HL-60 (cell line): Measurements from ENCODE around the gene TFAP2D.
A peak's percentile ranks its signal among the peaks of the same experiment; 100 is the strongest.

Source experiments
- DNase-seq, 2 experiments: peaks; one replicate each; pipeline ENCODE4 v3.0.0-alpha.2; 2010 to 2020; ENCODE audit warnings: low read depth in 1 of 2, low spot score in 1 of 2
- H3K27ac ChIP-seq: fragments of 250-450 bp; sonication (Bioruptor Pico); replicated peaks from 2 replicates; pipeline ENCODE4 v1.5.1; 2020; ENCODE audit warnings: mild to moderate bottlenecking, moderate library complexity
- H3K27me3 ChIP-seq: fragments of 250-450 bp; sonication (Bioruptor Pico); 2 replicates; pipeline ENCODE4 v1.5.1; 2021; ENCODE audit warnings: mild to moderate bottlenecking, moderate library complexity; ENCODE audit not compliant: insufficient read depth, poor library complexity, severe bottlenecking
- H3K4me3 ChIP-seq: replicated peaks from 2 replicates; pipeline ENCODE4 v1.5.1; 2011; ENCODE audit warnings: mild to moderate bottlenecking, control low read depth, low read length; ENCODE audit not compliant: insufficient read depth
- CTCF ChIP-seq: IDR thresholded peaks from one replicate; pipeline ENCODE4 v1.5.1; 2011; ENCODE audit warnings: low read length, control low read depth, inconsistent platforms; ENCODE audit not compliant: insufficient read depth
- GABPA ChIP-seq: IDR thresholded peaks from 2 replicates; pipeline ENCODE4 v1.6.1; 2012; ENCODE audit warnings: low read depth
- POLR2AphosphoS5 ChIP-seq: IDR thresholded peaks from 2 replicates; pipeline ENCODE4 v1.6.1; 2012; ENCODE audit warnings: low read depth
- REST ChIP-seq: IDR thresholded peaks from 2 replicates; pipeline ENCODE4 v1.6.1; 2012; ENCODE audit warnings: low read depth; ENCODE audit not compliant: insufficient replicate concordance
- SPI1 ChIP-seq: IDR thresholded peaks from 2 replicates; pipeline ENCODE4 v1.6.1; 2012; ENCODE audit warnings: low read depth, mild to moderate bottlenecking, borderline replicate concordance

The TFAP2D gene

GRCh38 chr6:50717734-50718457 is 4.6 kb downstream of the TFAP2D start:
- Histone ChIP-seq H3K4me3 (no peak overlapping the region), H3K27me3 (peaks cover 50% of the 10 kb centered on the region), H3K27ac (no peak overlapping the region)
- DNase-seq, result no peak
- TF ChIP-seq POLR2AphosphoS5 (no peak), REST (no peak), CTCF (no peak), SPI1 (no peak), GABPA (no peak)

GRCh38 chr6:50718566-50718965 is 5.2 kb downstream of the TFAP2D start:
- Histone ChIP-seq H3K27me3 (peaks cover 53% of the 10 kb centered on the region), H3K4me3 (no peak overlapping the region), H3K27ac (no peak overlapping the region)
- DNase-seq, result no peak
- TF ChIP-seq SPI1 (no peak), REST (no peak), CTCF (no peak), GABPA (no peak), POLR2AphosphoS5 (no peak)

GRCh38 chr6:50720623-50721022 is 7.3 kb downstream of the TFAP2D start:
- Histone ChIP-seq H3K27ac (no peak overlapping the region), H3K4me3 (no peak overlapping the region), H3K27me3 (peaks cover 48% of the 10 kb centered on the region)
- TF ChIP-seq SPI1 (no peak), REST (peak; percentile 90)
- DNase-seq, result no peak
